HEK293T (cell line): ENCODE data around the gene KRT85.

Experiments
- CTCF ChIA-PET: fragments of 350-600 bp; formaldehyde crosslinking; extraction: SDS; loops from one replicate; lab custom pipeline; 2021; ENCODE audit warnings: antibody characterized with exemption, inconsistent platforms; lab: Yijun Ruan, JAX
- POLR2A ChIA-PET: fragments of 350-600 bp; formaldehyde crosslinking; extraction: SDS; loops from one replicate; lab custom pipeline; 2020; ENCODE audit warnings: antibody characterized with exemption, inconsistent platforms; lab: Yijun Ruan, JAX
- DNase-seq: peaks from one replicate; pipeline ENCODE4 v3.0.0; 2012; ENCODE audit warnings: mixed read lengths; ENCODE audit errors: extremely low spot score
- ARNT ChIP-seq: fragments of 450-650 bp; IDR thresholded peaks from 2 replicates; pipeline ENCODE4 v1.6.1; 2017; ENCODE audit warnings: mild to moderate bottlenecking
- BHLHE40 ChIP-seq: fragments of 450-650 bp; IDR thresholded peaks from 2 replicates; pipeline ENCODE4 v1.6.1; 2016; ENCODE audit warnings: mild to moderate bottlenecking, moderate library complexity, borderline replicate concordance
- CTBP1 ChIP-seq: fragments of 450-650 bp; IDR thresholded peaks from 2 replicates; pipeline ENCODE4 v1.6.1; 2016; ENCODE audit warnings: borderline replicate concordance
- ELF4 ChIP-seq: fragments of 450-650 bp; IDR thresholded peaks from 2 replicates; pipeline ENCODE4 v1.6.1; 2017; ENCODE audit warnings: antibody characterized with exemption
- FOXA1 ChIP-seq: fragments of 450-650 bp; IDR thresholded peaks from 2 replicates; pipeline ENCODE4 v1.6.1; 2016; ENCODE audit warnings: mild to moderate bottlenecking
- FOXK2 ChIP-seq: fragments of 450-650 bp; IDR thresholded peaks from 2 replicates; pipeline ENCODE4 v1.6.1; 2016; ENCODE audit warnings: mild to moderate bottlenecking
- FOXM1 ChIP-seq: fragments of 450-650 bp; IDR thresholded peaks from 2 replicates; pipeline ENCODE4 v1.6.1; 2017; ENCODE audit warnings: mild to moderate bottlenecking, borderline replicate concordance
- HDGF ChIP-seq: fragments of 450-650 bp; IDR thresholded peaks from 2 replicates; pipeline ENCODE4 v1.6.1; 2017; ENCODE audit warnings: antibody characterized with exemption, borderline replicate concordance
- L3MBTL2 ChIP-seq: fragments of 450-650 bp; conservative IDR thresholded peaks from 2 replicates; pipeline ENCODE4 v1.6.1; 2016; ENCODE audit warnings: mild to moderate bottlenecking
- LEF1 ChIP-seq: fragments of 450-650 bp; IDR thresholded peaks from 2 replicates; pipeline ENCODE4 v1.6.1; 2017; ENCODE audit warnings: mild to moderate bottlenecking, borderline replicate concordance
- NFRKB ChIP-seq: fragments of 450-650 bp; IDR thresholded peaks from 2 replicates; pipeline ENCODE4 v1.6.1; 2016; ENCODE audit warnings: mild to moderate bottlenecking, moderate library complexity
- PKNOX1 ChIP-seq: fragments of 450-650 bp; IDR thresholded peaks from 2 replicates; pipeline ENCODE4 v1.6.1; 2016
- SP1 ChIP-seq: fragments of 450-650 bp; IDR thresholded peaks from 2 replicates; pipeline ENCODE4 v1.6.1; 2017
- SUZ12 ChIP-seq: fragments of 450-650 bp; IDR thresholded peaks from 2 replicates; pipeline ENCODE4 v1.6.1; 2016; ENCODE audit warnings: mild to moderate bottlenecking
- TARDBP ChIP-seq: fragments of 450-650 bp; IDR thresholded peaks from 2 replicates; pipeline ENCODE4 v1.6.1; 2016
- ZNF384 ChIP-seq: fragments of 450-650 bp; IDR thresholded peaks from 2 replicates; pipeline ENCODE4 v1.6.1; 2016

The KRT85 gene

GRCh38 chr12:52353766-52354165, 13.5 kb downstream of the KRT85 start:
- no peak for DNase-seq
- ChIA-PET CTCF (interaction anchor here (1.1 kb wide), 1 partner anchor 19 kb away, joined by 3 read pairs; no protein-coding TSS in a partner anchor), POLR2A (no interaction called here)
- TF ChIP-seq SUZ12 (no peak), HDGF (no peak), SP1 (no peak), ARNT (no peak), ZNF384 (no peak), BHLHE40 (no peak), PKNOX1 (no peak), FOXK2 (no peak), FOXM1 (no peak)

- ChIA-PET POLR2A (no interaction called here), CTCF (interaction anchor here (1.4 kb wide), 1 partner anchor 9 kb away, joined by 3 read pairs; no protein-coding TSS in a partner anchor)
- DNase-seq, result no peak
- no peak for TF ChIP-seq ELF4
- TF ChIP-seq ZNF384, result no peak
- no peak for TF ChIP-seq L3MBTL2
- TF ChIP-seq HDGF, result no peak
- no peak for TF ChIP-seq ARNT
- TF ChIP-seq LEF1, result no peak
- no peak for TF ChIP-seq FOXA1
- TF ChIP-seq SUZ12, result no peak
- no peak for TF ChIP-seq CTBP1
- TF ChIP-seq TARDBP, result no peak
- TF ChIP-seq FOXM1, result no peak
- TF ChIP-seq SP1, result no peak
- TF ChIP-seq NFRKB, result no peak
- TF ChIP-seq BHLHE40, result no peak
- TF ChIP-seq PKNOX1, result no peak
Measured at GRCh38 chr12:52352951-52353350, 14.3 kb downstream of the KRT85 start.

- TF ChIP-seq BHLHE40 (no peak), PKNOX1 (no peak), TARDBP (no peak), FOXM1 (no peak), SP1 (no peak), FOXK2 (no peak), ZNF384 (no peak), ARNT (no peak), CTBP1 (no peak), ELF4 (no peak), LEF1 (no peak), HDGF (no peak), L3MBTL2 (no peak), NFRKB (no peak), FOXA1 (no peak)
- ChIA-PET CTCF (interaction anchor here (1.4 kb wide), 1 partner anchor 10 kb away, joined by 3 read pairs; no protein-coding TSS in a partner anchor), POLR2A (no interaction called here)
- no peak for DNase-seq
Measured at GRCh38 chr12:52351196-52352059, 15.9 kb downstream of the KRT85 start.

GRCh38 chr12:52350786-52351185, 16.5 kb downstream of the KRT85 start:
- DNase-seq, result no peak
- POLR2A ChIA-PET, result no interaction called here
- TF ChIP-seq BHLHE40 (no peak), L3MBTL2 (no peak), FOXM1 (no peak), NFRKB (no peak), ELF4 (no peak), FOXK2 (no peak), CTBP1 (no peak)
- CTCF ChIA-PET, result interaction anchor here (0.9 kb wide), 1 partner anchor 129 kb away, joined by 4 read pairs; no protein-coding TSS in a partner anchor

- ChIA-PET POLR2A (no interaction called here), CTCF (interaction anchor here (0.7 to 1.2 kb wide), 3 partner anchors 12 to 128 kb away, joined by 3 to 4 read pairs (median 3); no protein-coding TSS in a partner anchor)
- no peak for DNase-seq
- TF ChIP-seq SUZ12, result no peak
- no peak for TF ChIP-seq SP1
- TF ChIP-seq HDGF, result no peak
Measured at GRCh38 chr12:52350021-52350620, 17.2 kb downstream of the KRT85 start.

GRCh38 chr12:52349196-52349595, 18.1 kb downstream of the KRT85 start:
- ChIA-PET CTCF (interaction anchor here (1.2 kb wide), 1 partner anchor 13 kb away, joined by 3 read pairs; no protein-coding TSS in a partner anchor), POLR2A (no interaction called here)
- DNase-seq, result no peak
- no peak for TF ChIP-seq PKNOX1
- no peak for TF ChIP-seq SUZ12
- no peak for TF ChIP-seq ELF4
- TF ChIP-seq ZNF384, result no peak
- no peak for TF ChIP-seq BHLHE40
